AG04450 (cell line): Measurements from ENCODE around the gene DHRS4. TPM values are rescaled to one million over a fixed set of nuclear protein-coding genes. Genes with fewer than 3 reads are reported as not detected.
A peak's percentile ranks its signal among the peaks of the same experiment; 100 is the strongest.
"Not testable (repeated sequence)": the region's sequence is repeated elsewhere in the genome, so short reads cannot be mapped to it uniquely, and the experiment has no call there.

ENCODE experiments used
- CTCF ChIA-PET: fragments of 300-600, 350-600 bp; formaldehyde crosslinking; extraction: SDS; loops from one replicate; lab custom pipeline; 2022; ENCODE audit warnings: antibody characterized with exemption, inconsistent platforms; lab: Charles Lee
- POLR2A ChIA-PET: fragments of 350-600 bp; formaldehyde crosslinking; extraction: SDS; loops from one replicate; lab custom pipeline; 2021; ENCODE audit warnings: antibody characterized with exemption, inconsistent platforms; lab: Yijun Ruan, JAX
- DNase-seq: peaks from one replicate; pipeline ENCODE4 v3.0.0-alpha.2; 2011; ENCODE audit warnings: low read depth, low spot score
- H3K27ac ChIP-seq: one replicate; pipeline ENCODE4 v1.5.1; 2012; ENCODE audit warnings: low read depth, low read length, control low read depth
- H3K27me3 ChIP-seq: one replicate; pipeline ENCODE4 v1.6.0; 2012; ENCODE audit warnings: low read length; ENCODE audit not compliant: control insufficient read depth, insufficient read depth
- H3K4me3 ChIP-seq: 2 replicates; pipeline ENCODE4 v1.5.1; 2011; ENCODE audit warnings: mild to moderate bottlenecking, low read depth, low read length, control low read depth
- H3K9me3 ChIP-seq: 2 replicates; pipeline ENCODE4 v1.5.1; 2012; ENCODE audit warnings: low read length; ENCODE audit not compliant: control insufficient read depth, insufficient read depth
- CTCF ChIP-seq: IDR thresholded peaks from 2 replicates; pipeline ENCODE4 v1.5.1; 2011; ENCODE audit warnings: low read depth, low read length, control low read depth, inconsistent platforms
- polyA plus RNA-seq: library from polyadenylated mRNA; depleted of rRNA; stranded (reverse); fragments of >200 nt; gene quantifications from 2 replicates; pipeline ENCODE4 v1.2.3, GENCODE V29; 2011

DHRS4 gene
- polyA plus RNA-seq, 1 experiment = 23.0 TPM

GRCh38 chr14:23988607-23989363, 35.2 kb downstream of the DHRS4 start, which contains the start of gene DHRS4L2:
Gene DHRS4L2, plus strand, starts transcription at chr14:23988929. Its CDS starts 19 bp downstream, at chr14:23988948.
- Histone ChIP-seq H3K27ac (peak within 1 kb of the TSS; percentile 11), H3K4me3 (peak within 1 kb of the TSS; percentile 47)
- H3K9me3 ChIP-seq, H3K27me3 ChIP-seq, DNase-seq: not testable (repeated sequence)
- peak; percentile 13; the same call in 1 of the 2 replicates for TF ChIP-seq CTCF
- CTCF ChIA-PET = interaction anchor here (1.4 kb wide), 1 partner anchor 120 kb away, joined by 3 read pairs; no protein-coding TSS in a partner anchor
- POLR2A ChIA-PET = interaction anchor here (0.6 kb wide), 2 partner anchors 185 to 191 kb away, joined by 3 read pairs; no protein-coding TSS in a partner anchor

GRCh38 chr14:23989734-23990445, 36.3 kb downstream of the DHRS4 start:
- H3K27ac ChIP-seq, H3K27me3 ChIP-seq, POLR2A ChIA-PET, H3K9me3 ChIP-seq, DNase-seq, H3K4me3 ChIP-seq: not testable (repeated sequence)
- CTCF ChIA-PET = interaction anchor here (1.4 kb wide), 1 partner anchor 119 kb away, joined by 3 read pairs; no protein-coding TSS in a partner anchor

GRCh38 chr14:23990961-23991360, 37.4 kb downstream of the DHRS4 start:
- H3K9me3 ChIP-seq, CTCF ChIA-PET, DNase-seq, H3K27me3 ChIP-seq, POLR2A ChIA-PET, H3K4me3 ChIP-seq, H3K27ac ChIP-seq: not testable (repeated sequence)

- DNase-seq, H3K27me3 ChIP-seq, POLR2A ChIA-PET, CTCF ChIA-PET, H3K4me3 ChIP-seq, H3K27ac ChIP-seq, H3K9me3 ChIP-seq: not testable (repeated sequence)
Measured at GRCh38 chr14:23993042-23993441, 39.5 kb downstream of the DHRS4 start.

GRCh38 chr14:23996009-23996408, 42.4 kb downstream of the DHRS4 start:
- H3K27ac ChIP-seq, DNase-seq, CTCF ChIA-PET: not testable (repeated sequence)

GRCh38 chr14:23996825-23997224, 43.3 kb downstream of the DHRS4 start:
- POLR2A ChIA-PET, H3K27me3 ChIP-seq, H3K4me3 ChIP-seq, H3K9me3 ChIP-seq, H3K27ac ChIP-seq, CTCF ChIA-PET, DNase-seq: not testable (repeated sequence)

More at GRCh38 chr14:23996009-23996408, 42.4 kb downstream of the DHRS4 start:
- H3K9me3 ChIP-seq, H3K4me3 ChIP-seq, POLR2A ChIA-PET, H3K27me3 ChIP-seq: not testable (repeated sequence)

GRCh38 chr14:23999640-24000039, 46.1 kb downstream of the DHRS4 start:
- H3K27ac ChIP-seq, POLR2A ChIA-PET, H3K4me3 ChIP-seq, H3K27me3 ChIP-seq, H3K9me3 ChIP-seq, CTCF ChIA-PET, DNase-seq: not testable (repeated sequence)

- CTCF ChIA-PET, H3K27ac ChIP-seq, POLR2A ChIA-PET, DNase-seq, H3K4me3 ChIP-seq, H3K27me3 ChIP-seq, H3K9me3 ChIP-seq: not testable (repeated sequence)
Measured at GRCh38 chr14:24001078-24001477, 47.5 kb downstream of the DHRS4 start.

- H3K27ac ChIP-seq, H3K27me3 ChIP-seq, H3K4me3 ChIP-seq, DNase-seq, CTCF ChIA-PET, H3K9me3 ChIP-seq, POLR2A ChIA-PET: not testable (repeated sequence)
Measured at GRCh38 chr14:24001679-24002078, 48.1 kb downstream of the DHRS4 start.

GRCh38 chr14:24006471-24006816, 52.9 kb downstream of the DHRS4 start:
- CTCF ChIA-PET, POLR2A ChIA-PET, H3K27ac ChIP-seq, DNase-seq, H3K9me3 ChIP-seq, H3K27me3 ChIP-seq: not testable (repeated sequence)
- H3K4me3 ChIP-seq = peak overlapping the region; percentile 42
